Natural killer cell (primary cell): ENCODE data around the gene HACL1. TPM values are rescaled to one million over a fixed set of nuclear protein-coding genes. Genes with fewer than 3 reads are reported as not detected.

Experiments used
- ATAC-seq, 3 donors: fragments of 150-1000 bp in 2 of 3; fragments of 200-7000 bp in 1 of 3; cut with Tn5 transposase; 1 replicate in 1 of 3; 2 replicates in 2 of 3; pipeline ENCODE4 v1.10.0; 2021; ENCODE audit warnings: mild to moderate bottlenecking in 2 of 3, moderate library complexity in 2 of 3
- DNase-seq, 2 donors: peaks; one replicate each; pipeline versions ENCODE4 v3.0.0 to v3.0.0-alpha.2; 2013 to 2021; ENCODE audit warnings: mixed read lengths in 1 of 2
- H3K27ac ChIP-seq: one replicate; pipeline ENCODE4 v1.5.1; 2013; ENCODE audit warnings: mild to moderate bottlenecking, low read length
- H3K27me3 ChIP-seq: one replicate; pipeline ENCODE4 v1.6.1; 2013; ENCODE audit warnings: low read length; ENCODE audit not compliant: control insufficient read depth, insufficient read depth
- H3K36me3 ChIP-seq: one replicate; pipeline ENCODE4 v1.6.1; 2013; ENCODE audit warnings: low read length; ENCODE audit not compliant: control insufficient read depth, insufficient read depth
- H3K4me1 ChIP-seq: one replicate; pipeline ENCODE4 v1.6.1; 2013; ENCODE audit warnings: low read length; ENCODE audit not compliant: control insufficient read depth, insufficient read depth
- H3K4me3 ChIP-seq: one replicate; pipeline ENCODE4 v1.5.1; 2013; ENCODE audit warnings: low read length
- H3K9me3 ChIP-seq: one replicate; pipeline ENCODE4 v1.6.1; 2013; ENCODE audit warnings: low read length; ENCODE audit not compliant: control insufficient read depth, insufficient read depth
- H3K27ac Mint-ChIP-seq, 2 donors: one replicate each; pipeline ENCODE4 v1.8.0; 2022; ENCODE audit warnings: mild to moderate bottlenecking in 2 of 2, mixed read lengths in 2 of 2, moderate library complexity in 1 of 2
- H3K27me3 Mint-ChIP-seq, 2 donors: one replicate each; pipeline ENCODE4 v1.8.0; 2022; ENCODE audit warnings: low read depth in 2 of 2, mixed read lengths in 2 of 2
- H3K36me3 Mint-ChIP-seq: one replicate; pipeline ENCODE4 v1.8.0; 2022; ENCODE audit warnings: mixed read lengths
- H3K4me1 Mint-ChIP-seq, 2 donors: one replicate each; pipeline ENCODE4 v1.8.0; 2022; ENCODE audit warnings: mixed read lengths in 2 of 2
- H3K4me3 Mint-ChIP-seq: one replicate; pipeline ENCODE4 v1.8.0; 2022; ENCODE audit warnings: mild to moderate bottlenecking, moderate library complexity, mixed read lengths
- H3K9me3 Mint-ChIP-seq, 2 donors: one replicate each; pipeline ENCODE4 v1.8.0; 2022; ENCODE audit warnings: mixed read lengths in 2 of 2
- WGBS: methylation state at CpG from one replicate; pipeline ENCODE4 v1.1.7; 2013; ENCODE audit warnings: missing lambda C conversion rate; ENCODE audit not compliant: insufficient coverage; 5-methylcytosine and 5-hydroxymethylcytosine counted together
- intact Hi-C: fragments of 100-400 bp; cut with micrococcal nuclease; formaldehyde crosslinking; loops from one replicate; pipeline ENCODE4 v1.14.2; 2022
- total RNA-seq, 4 donors: library from RNA; stranded (reverse); fragments of 120-200 nt in 1 of 4; gene quantifications; one replicate each; pipeline versions ENCODE4 v1.2.3 to v1.2.4, GENCODE V29; 2013 to 2022
- TF ChIP-seq, protein P1 (sequence below): fragments of 200-600 bp; IDR thresholded peaks from one replicate; pipeline ENCODE4 v1.8.0; 2022; ENCODE audit warnings: antibody characterized with exemption

HACL1 gene
- total RNA-seq, 3 donors from 2014 or later (not counting 1 experiment from before 2014, with no cell fraction given): 36.7 to 39.8 (median 37.3) TPM

DNA sequence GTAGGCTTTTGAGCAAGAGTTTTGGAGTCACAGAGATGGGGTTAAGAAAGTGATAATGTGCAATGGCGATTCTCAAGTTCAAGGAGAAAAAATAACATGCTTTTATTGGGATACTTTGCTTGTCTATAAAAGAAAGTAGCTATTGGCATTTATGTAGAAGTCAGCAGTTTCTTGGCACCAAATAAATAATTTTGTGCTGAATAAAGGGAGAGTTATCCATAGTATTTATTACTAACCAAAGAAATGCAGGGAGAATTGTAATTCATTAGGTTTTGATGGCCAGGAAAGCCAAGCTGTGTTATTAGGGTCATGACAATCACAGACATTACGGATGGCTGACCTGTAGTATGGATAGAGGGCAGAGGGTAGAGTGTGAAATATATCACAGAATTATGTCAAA lies 33.3 kb upstream of the HACL1 start:
- WGBS: 93% methylated on average over 2 of the region's 2 CpGs
- Histone ChIP-seq H3K9me3 (no peaks in the 10 kb centered on the region), H3K4me1 (peaks cover 33% of the 10 kb centered on the region), H3K4me3 (no peak overlapping the region), H3K27me3 (no peaks in the 10 kb centered on the region), H3K27ac (no peak overlapping the region), H3K36me3 (no peaks in the 10 kb centered on the region)
- no peaks in the 10 kb centered on the region for H3K27me3 Mint-ChIP-seq
- peak overlapping the region in 1 of 2 donors; percentile 65 for H3K27ac Mint-ChIP-seq
- intact Hi-C loops: no loop called here
- H3K4me3 Mint-ChIP-seq: no peak overlapping the region
- no peaks in the 10 kb centered on the region for H3K36me3 Mint-ChIP-seq
- no peak for DNase-seq
- ATAC-seq: no peak
- TF ChIP-seq, protein P1, sequence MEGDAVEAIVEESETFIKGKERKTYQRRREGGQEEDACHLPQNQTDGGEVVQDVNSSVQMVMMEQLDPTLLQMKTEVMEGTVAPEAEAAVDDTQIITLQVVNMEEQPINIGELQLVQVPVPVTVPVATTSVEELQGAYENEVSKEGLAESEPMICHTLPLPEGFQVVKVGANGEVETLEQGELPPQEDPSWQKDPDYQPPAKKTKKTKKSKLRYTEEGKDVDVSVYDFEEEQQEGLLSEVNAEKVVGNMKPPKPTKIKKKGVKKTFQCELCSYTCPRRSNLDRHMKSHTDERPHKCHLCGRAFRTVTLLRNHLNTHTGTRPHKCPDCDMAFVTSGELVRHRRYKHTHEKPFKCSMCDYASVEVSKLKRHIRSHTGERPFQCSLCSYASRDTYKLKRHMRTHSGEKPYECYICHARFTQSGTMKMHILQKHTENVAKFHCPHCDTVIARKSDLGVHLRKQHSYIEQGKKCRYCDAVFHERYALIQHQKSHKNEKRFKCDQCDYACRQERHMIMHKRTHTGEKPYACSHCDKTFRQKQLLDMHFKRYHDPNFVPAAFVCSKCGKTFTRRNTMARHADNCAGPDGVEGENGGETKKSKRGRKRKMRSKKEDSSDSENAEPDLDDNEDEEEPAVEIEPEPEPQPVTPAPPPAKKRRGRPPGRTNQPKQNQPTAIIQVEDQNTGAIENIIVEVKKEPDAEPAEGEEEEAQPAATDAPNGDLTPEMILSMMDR: no peak
- H3K4me1 Mint-ChIP-seq: peaks cover 55 to 58% of the 10 kb centered on the region in 2 donors
- H3K9me3 Mint-ChIP-seq: no peaks in the 10 kb centered on the region

DNA sequence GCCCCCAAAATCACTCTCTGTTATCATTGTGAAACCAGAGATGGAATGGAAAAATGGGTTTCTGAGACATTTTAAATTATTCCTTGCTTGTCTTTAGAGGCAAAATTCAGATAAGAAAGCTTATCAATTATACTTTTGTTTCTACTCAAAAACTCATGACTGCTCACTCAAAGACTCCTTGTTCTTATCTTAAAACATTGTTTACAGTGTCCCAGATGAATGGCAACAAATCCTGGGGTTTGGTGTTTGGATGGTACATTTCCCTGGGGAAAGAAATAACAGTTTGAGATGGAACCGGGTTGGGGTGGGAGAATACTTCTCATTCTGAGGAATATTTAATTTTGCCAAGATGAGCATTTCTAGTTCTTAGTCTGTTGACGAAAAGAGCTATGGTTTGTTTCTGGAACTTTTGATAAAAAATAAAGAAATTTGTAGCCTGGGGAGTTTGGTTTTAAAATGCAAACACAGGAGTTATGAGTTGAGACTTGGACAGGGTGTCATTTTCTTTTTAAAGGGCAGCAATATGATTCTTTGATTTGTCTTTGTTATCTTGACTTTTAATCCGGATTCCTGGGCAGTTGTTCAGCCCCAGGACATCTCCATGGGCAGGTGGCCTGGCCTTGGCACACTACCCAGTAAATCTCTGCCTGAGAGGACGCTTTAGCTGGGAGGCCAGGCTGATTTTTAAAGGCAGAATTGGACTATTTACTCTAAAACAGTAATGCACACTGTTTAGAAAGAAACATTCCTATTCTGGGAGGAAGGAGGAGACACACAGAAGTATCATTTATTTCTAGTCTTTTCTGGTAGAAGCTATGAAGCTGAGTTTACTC lies 32.6 kb upstream of the HACL1 start:
- Histone ChIP-seq H3K4me3 (no peak overlapping the region), H3K4me1 (peaks cover 33% of the 10 kb centered on the region), H3K27me3 (no peaks in the 10 kb centered on the region), H3K27ac (no peak overlapping the region), H3K9me3 (no peaks in the 10 kb centered on the region), H3K36me3 (no peaks in the 10 kb centered on the region)
- intact Hi-C loops: no loop called here
- H3K4me3 Mint-ChIP-seq: peak overlapping the region; percentile 17
- WGBS: 80% methylated on average over 2 of the region's 4 CpGs
- peak overlapping the region in 1 of 2 donors; percentile 65 for H3K27ac Mint-ChIP-seq
- H3K4me1 Mint-ChIP-seq: peaks cover 55 to 58% of the 10 kb centered on the region in 2 donors
- no peak for ATAC-seq
- DNase-seq: no peak
- no peaks in the 10 kb centered on the region for H3K27me3 Mint-ChIP-seq
- no peaks in the 10 kb centered on the region for H3K9me3 Mint-ChIP-seq
- H3K36me3 Mint-ChIP-seq: no peaks in the 10 kb centered on the region
- TF ChIP-seq, protein P1: no peak

DNA sequence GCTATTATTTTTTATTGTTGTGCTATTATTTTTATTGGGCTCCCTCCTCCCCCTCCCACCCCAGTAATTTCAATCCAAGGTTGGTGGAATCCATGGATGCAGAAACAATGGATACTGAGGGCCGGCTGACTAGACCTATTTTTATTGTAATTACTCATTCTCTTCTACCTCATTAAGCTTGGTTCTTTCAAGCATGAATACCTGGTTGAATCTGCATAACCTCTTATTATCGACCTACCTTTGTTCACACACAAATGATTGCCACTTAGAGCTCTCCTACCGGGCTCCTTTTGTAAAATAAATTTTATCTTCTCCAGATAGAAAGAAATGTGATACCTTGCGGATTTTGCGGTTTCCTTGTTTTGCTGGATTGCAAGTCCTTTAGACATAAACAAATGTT lies 31.8 kb upstream of the HACL1 start:
- ATAC-seq: no peak
- Mint-ChIP-seq H3K27me3 (no peaks in the 10 kb centered on the region), H3K9me3 (no peaks in the 10 kb centered on the region), H3K4me1 (peaks cover 50 to 51% of the 10 kb centered on the region in 2 donors), H3K27ac (no peak overlapping the region), H3K36me3 (no peaks in the 10 kb centered on the region), H3K4me3 (no peak overlapping the region)
- H3K4me1 ChIP-seq: peaks cover 31% of the 10 kb centered on the region
- no peaks in the 10 kb centered on the region for H3K9me3 ChIP-seq
- no peak for DNase-seq
- H3K27me3 ChIP-seq: no peaks in the 10 kb centered on the region
- TF ChIP-seq, protein P1: no peak
- 93% methylated on average over 5 of the region's 5 CpGs for WGBS
- no peak overlapping the region for H3K4me3 ChIP-seq
- H3K36me3 ChIP-seq: no peaks in the 10 kb centered on the region
- intact Hi-C loops: no loop called here
- H3K27ac ChIP-seq: no peak overlapping the region
